Right cardiac atrium (tissue), 5 donors: ENCODE measurements around the gene DAD1. TPM values are rescaled to one million over a fixed set of nuclear protein-coding genes. Genes with fewer than 3 reads are reported as not detected.
"Not testable (repeated sequence)": the region's sequence is repeated elsewhere in the genome, so short reads cannot be mapped to it uniquely, and the experiment has no call there.

Experiments
- ATAC-seq, 2 donors: fragments of 200-7000 bp; cut with Tn5 transposase; one replicate each; pipeline versions ENCODE4 v1.8.0 to v1.9.1; 2020; ENCODE audit warnings: moderate library complexity in 2 of 2, mild to moderate bottlenecking in 1 of 2
- DNase-seq, 3 donors: peaks; one replicate each; pipeline ENCODE4 v3.0.0-alpha.2; 2020
- H3K27ac ChIP-seq: one replicate; pipeline ENCODE4 v1.5.1; 2013; ENCODE audit warnings: mild to moderate bottlenecking, low read length, control low read depth, moderate library complexity
- H3K27me3 ChIP-seq: one replicate; pipeline ENCODE4 v1.6.1; 2013; ENCODE audit not compliant: control insufficient read depth, insufficient read depth
- H3K4me1 ChIP-seq: one replicate; pipeline ENCODE4 v1.6.1; 2013; ENCODE audit warnings: low read length; ENCODE audit not compliant: control insufficient read depth, insufficient read depth
- H3K4me3 ChIP-seq: one replicate; pipeline ENCODE4 v1.5.1; 2013; ENCODE audit warnings: low read length, control low read depth
- H3K9me3 ChIP-seq: one replicate; pipeline ENCODE4 v1.6.1; 2013; ENCODE audit warnings: low read length; ENCODE audit not compliant: control insufficient read depth
- WGBS: extraction: QIAGEN DNeasy Blood & Tissue Kit; methylation state at CpG from one replicate; pipeline ENCODE4 v1.1.7; 2013; 5-methylcytosine and 5-hydroxymethylcytosine counted together
- intact Hi-C, 4 donors: fragments of 100-400 bp; cut with DNase I; formaldehyde crosslinking; loops; one replicate each; pipeline versions ENCODE4 v1.11.0 to v1.14.0; 2022 to 2023
- polyA plus RNA-seq: library from polyadenylated mRNA; stranded (reverse); fragments of 200-250 nt; gene quantifications from one replicate; pipeline ENCODE4 v1.2.3, GENCODE V29; 2013
- total RNA-seq, 4 donors: library from RNA; stranded (reverse); fragmentation: NEBNext Ultra II Directional; extraction: Animal tissue kit (Norgen Biotek cat#: 25700); gene quantifications; one replicate each; pipeline ENCODE4 v1.2.1, GENCODE V29; 2021
- donor health status: healthy with polysubstance abuse.
- donor health status: DM: no; HTN: yes; CAD: no.
- donor health status: DM: no; HTN: no; CAD: no.
- donor health status: DM: no; HTN: yes; CAD: no; lungs with severe emphysema.
- donor health status: DM: yes; HTN: yes; CAD: no.

Gene DAD1
- total and polyA plus RNA-seq, 5 donors = 122 to 220 (median 162) TPM

GRCh38 chr14:22615765-22616164, 26.7 kb upstream of the DAD1 start:
- ATAC-seq, H3K4me3 ChIP-seq, H3K9me3 ChIP-seq, DNase-seq, H3K27ac ChIP-seq, intact Hi-C loops, H3K27me3 ChIP-seq, H3K4me1 ChIP-seq: not testable (repeated sequence)
- WGBS = 93% methylated on average over 2 of the region's 2 CpGs

- H3K4me1 ChIP-seq = no peaks in the 10 kb centered on the region
- no peak overlapping the region for H3K27ac ChIP-seq
- H3K27me3 ChIP-seq = no peaks in the 10 kb centered on the region
- WGBS = 20% methylated on average over 6 of the region's 6 CpGs
- intact Hi-C loops = no loop called here
- DNase-seq (no peak), ATAC-seq (peak; percentile 63 to 65)
- H3K9me3 ChIP-seq = no peaks in the 10 kb centered on the region
- no peak overlapping the region for H3K4me3 ChIP-seq
These were observed 25.3 kb upstream of the DAD1 start for GRCh38 chr14:22614240-22614799.

- no peak overlapping the region for H3K4me3 ChIP-seq
- ATAC-seq (no peak), DNase-seq (no peak)
- no peaks in the 10 kb centered on the region for H3K9me3 ChIP-seq
- no peaks in the 10 kb centered on the region for H3K4me1 ChIP-seq
- no peaks in the 10 kb centered on the region for H3K27me3 ChIP-seq
- no peak overlapping the region for H3K27ac ChIP-seq
- WGBS = 51% methylated on average over 3 of the region's 3 CpGs
- intact Hi-C loops = no loop called here
These were observed 24.8 kb upstream of the DAD1 start for GRCh38 chr14:22613736-22614239.

- intact Hi-C loops = no loop called here
- Histone ChIP-seq H3K27me3 (no peaks in the 10 kb centered on the region), H3K4me3 (no peak overlapping the region), H3K9me3 (no peaks in the 10 kb centered on the region), H3K4me1 (no peaks in the 10 kb centered on the region), H3K27ac (no peak overlapping the region)
- ATAC-seq (no peak), DNase-seq (no peak)
- 74% methylated on average over 2 of the region's 2 CpGs for WGBS
These were observed 24.2 kb upstream of the DAD1 start for GRCh38 chr14:22613106-22613695.

DNA sequence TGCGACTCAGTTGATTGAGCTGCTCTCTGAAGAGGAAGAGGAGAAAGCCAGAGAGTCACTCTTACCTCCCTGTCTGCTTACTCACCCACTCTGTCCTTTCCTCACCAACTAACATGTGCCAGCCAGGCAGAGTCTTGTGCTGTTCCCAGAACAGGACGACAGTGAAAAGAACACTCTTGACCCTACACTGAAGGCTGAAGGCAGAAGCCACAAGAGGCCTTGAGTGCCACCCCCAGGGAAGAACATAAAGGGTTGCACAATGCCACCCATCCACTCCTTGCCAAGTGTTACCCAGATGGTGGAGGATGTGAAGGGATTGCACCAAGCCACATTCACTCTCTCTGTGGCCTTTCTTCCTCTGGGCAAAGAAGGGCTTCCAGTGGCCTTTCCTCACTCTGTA, 21.9 kb upstream of the DAD1 start:
- Histone ChIP-seq H3K9me3 (no peaks in the 10 kb centered on the region), H3K4me3 (no peak overlapping the region), H3K4me1 (no peaks in the 10 kb centered on the region), H3K27me3 (no peaks in the 10 kb centered on the region), H3K27ac (no peak overlapping the region)
- DNase-seq (no peak), ATAC-seq (no peak)
- 97% methylated on average over 2 of the region's 2 CpGs for WGBS
- intact Hi-C loops = no loop called here

DNA sequence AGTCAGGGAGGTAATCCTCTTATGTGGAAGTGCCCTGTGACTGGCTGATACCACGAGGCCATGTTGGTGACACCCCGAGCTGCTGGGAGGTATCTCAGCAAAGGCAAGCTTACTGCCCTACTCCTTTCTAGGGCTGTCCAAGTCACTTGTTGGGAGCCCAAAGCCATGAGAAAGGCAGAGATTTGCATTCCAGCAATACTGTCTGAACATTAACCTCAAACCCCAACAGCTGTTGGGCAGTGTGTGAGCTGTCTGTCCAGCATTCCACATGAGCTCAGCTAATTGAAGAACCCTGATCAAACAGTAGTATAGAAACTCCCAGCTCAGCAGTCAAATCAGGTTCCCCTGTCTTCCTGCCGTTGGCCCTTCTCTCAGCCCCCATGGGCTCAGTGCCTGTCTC, 18.3 kb upstream of the DAD1 start:
- intact Hi-C loops = no loop called here
- Histone ChIP-seq H3K27me3 (no peaks in the 10 kb centered on the region), H3K4me3 (no peak overlapping the region), H3K4me1 (no peaks in the 10 kb centered on the region), H3K9me3 (no peaks in the 10 kb centered on the region), H3K27ac (no peak overlapping the region)
- ATAC-seq (no peak), DNase-seq (no peak)
- WGBS = 86% methylated on average over 3 of the region's 3 CpGs

DNA sequence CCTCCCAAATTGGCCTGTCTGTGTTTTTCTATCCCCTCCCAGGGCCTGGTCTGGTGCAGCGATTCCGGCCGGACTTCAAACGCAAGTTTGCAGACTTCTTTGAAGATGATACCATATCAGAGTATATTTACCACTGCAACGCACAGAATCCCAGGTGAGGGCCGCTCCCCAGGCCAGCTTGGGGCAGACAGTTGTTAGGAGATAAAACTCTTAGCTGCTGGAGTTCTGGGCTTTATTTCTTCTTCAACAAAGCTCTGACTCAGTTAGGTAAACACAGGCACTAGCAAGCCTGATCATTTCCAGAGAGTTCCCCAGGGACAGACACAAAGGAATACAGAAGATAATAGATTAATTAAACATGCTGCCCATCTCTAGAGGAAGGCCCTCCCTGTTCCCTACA, 17.4 kb upstream of the DAD1 start:
- DNase-seq = no peak
- 85% methylated on average over 6 of the region's 6 CpGs for WGBS
- intact Hi-C loops = no loop called here
- H3K27ac ChIP-seq = no peak overlapping the region
- H3K4me3 ChIP-seq = no peak overlapping the region
- H3K9me3 ChIP-seq = no peaks in the 10 kb centered on the region
- no peaks in the 10 kb centered on the region for H3K4me1 ChIP-seq
- H3K27me3 ChIP-seq = no peaks in the 10 kb centered on the region
- no peak for ATAC-seq

- H3K4me1 ChIP-seq = peaks cover 3% of the 10 kb centered on the region
- intact Hi-C loops = no loop called here
- DNase-seq (no peak), ATAC-seq (no peak)
- no peak overlapping the region for H3K4me3 ChIP-seq
- H3K27ac ChIP-seq = no peak overlapping the region
- H3K27me3 ChIP-seq = no peaks in the 10 kb centered on the region
- H3K9me3 ChIP-seq = no peaks in the 10 kb centered on the region
These were observed 13.8 kb upstream of the DAD1 start for GRCh38 chr14:22602862-22603261.

DNA sequence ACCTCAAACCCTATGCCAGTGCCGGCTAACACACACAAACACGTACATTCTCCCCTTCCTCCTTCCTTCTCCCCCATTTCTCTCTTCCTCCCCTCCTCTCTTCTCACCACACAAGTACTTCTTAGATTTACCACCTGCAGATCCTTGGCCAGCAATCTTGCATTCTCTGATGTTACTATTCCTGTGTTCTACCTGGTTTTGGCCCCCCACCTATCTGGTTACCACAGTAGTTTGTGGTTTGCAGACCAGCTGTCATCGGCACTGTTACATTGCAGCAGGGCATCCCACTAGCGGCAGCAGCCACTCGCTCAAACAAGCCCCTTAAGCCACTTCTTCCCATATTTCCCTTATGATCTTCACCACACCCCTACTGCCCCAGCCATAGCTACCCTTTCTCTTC, 13.0 kb upstream of the DAD1 start:
- Histone ChIP-seq H3K27me3 (no peaks in the 10 kb centered on the region), H3K4me1 (peaks cover 6% of the 10 kb centered on the region), H3K27ac (no peak overlapping the region), H3K4me3 (no peak overlapping the region), H3K9me3 (no peaks in the 10 kb centered on the region)
- ATAC-seq (no peak), DNase-seq (no peak)
- WGBS = 85% methylated on average over 5 of the region's 5 CpGs
- intact Hi-C loops = no loop called here

- no peak for DNase-seq
- intact Hi-C loops = no loop called here
- H3K4me3 ChIP-seq = no peak overlapping the region
- no peak overlapping the region for H3K27ac ChIP-seq
- no peak for ATAC-seq
- H3K4me1 ChIP-seq = peaks cover 6% of the 10 kb centered on the region
- H3K9me3 ChIP-seq = no peaks in the 10 kb centered on the region
- no peaks in the 10 kb centered on the region for H3K27me3 ChIP-seq
- WGBS = 93% methylated on average over 2 of the region's 2 CpGs
These were observed 12.4 kb upstream of the DAD1 start for GRCh38 chr14:22601456-22601855.

- H3K4me3 ChIP-seq = peak overlapping the region; percentile 88
- intact Hi-C loops = no loop called here
- no peaks in the 10 kb centered on the region for H3K9me3 ChIP-seq
- H3K4me1 ChIP-seq = peaks cover 6% of the 10 kb centered on the region
- DNase-seq (no peak), ATAC-seq (no peak)
- no peak overlapping the region for H3K27ac ChIP-seq
- no peaks in the 10 kb centered on the region for H3K27me3 ChIP-seq
These were observed 11.0 kb upstream of the DAD1 start for GRCh38 chr14:22600027-22600426.

DNA sequence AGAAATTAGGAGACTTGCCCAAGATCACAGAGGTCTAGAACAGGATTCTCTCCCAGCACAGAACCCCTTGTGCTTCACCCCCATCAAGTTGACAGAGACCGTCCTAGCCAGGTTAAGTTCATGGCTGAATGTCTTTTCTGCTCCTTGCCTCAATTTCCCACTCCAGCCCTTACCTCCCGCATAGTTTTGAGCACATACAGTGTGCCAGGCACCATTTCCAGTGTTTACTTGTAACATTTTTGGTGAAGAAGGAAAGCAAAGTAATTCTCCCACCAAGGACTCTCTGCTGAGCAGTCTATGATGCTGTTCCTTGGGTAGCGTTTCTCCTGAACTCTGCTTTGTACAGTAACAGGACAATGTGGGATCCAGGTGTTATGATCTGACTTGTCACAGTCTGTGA, 10.3 kb upstream of the DAD1 start:
- Histone ChIP-seq H3K27me3 (no peaks in the 10 kb centered on the region), H3K4me3 (peak overlapping the region; percentile 88), H3K27ac (peak overlapping the region; percentile 49), H3K9me3 (no peaks in the 10 kb centered on the region), H3K4me1 (peaks cover 6% of the 10 kb centered on the region)
- intact Hi-C loops = no loop called here
- no peak for DNase-seq
- WGBS = 89% methylated on average over 3 of the region's 3 CpGs
- no peak for ATAC-seq
